Stomach smooth muscle (tissue), 2 donors: ENCODE measurements around the gene RANBP3L.

Source experiments
- H3K27ac ChIP-seq: one replicate; pipeline ENCODE4 v1.7.0; 2013; ENCODE audit warnings: mild to moderate bottlenecking, low read length, inconsistent platforms
- H3K27me3 ChIP-seq, 2 donors: one replicate each; pipeline ENCODE4 v1.7.0; 2013; ENCODE audit warnings: low read length in 2 of 2; ENCODE audit not compliant: insufficient read depth in 2 of 2, control insufficient read depth in 1 of 2
- H3K36me3 ChIP-seq, 2 donors: one replicate each; pipeline ENCODE4 v1.7.0; 2013; ENCODE audit warnings: low read length in 2 of 2; ENCODE audit not compliant: control insufficient read depth in 2 of 2, insufficient read depth in 2 of 2
- H3K4me1 ChIP-seq: one replicate; pipeline ENCODE4 v1.7.0; 2013; ENCODE audit warnings: low read length; ENCODE audit not compliant: control insufficient read depth, insufficient read depth
- H3K4me3 ChIP-seq, 2 donors: one replicate each; pipeline ENCODE4 v1.7.0; 2013; ENCODE audit warnings: low read length in 2 of 2
- H3K9ac ChIP-seq, 2 donors: one replicate each; pipeline ENCODE4 v1.7.0; 2013; ENCODE audit warnings: low read length in 2 of 2, mild to moderate bottlenecking in 1 of 2
- H3K9me3 ChIP-seq, 2 donors: one replicate each; pipeline ENCODE4 v1.7.0; 2013; ENCODE audit warnings: low read length in 2 of 2; ENCODE audit not compliant: control insufficient read depth in 2 of 2
- donor health status: healthy.
- donor health status: Pancreatic carcinoma.

The RANBP3L gene

GRCh38 chr5:36264202-36264760 is 37.4 kb downstream of the RANBP3L start:
- Histone ChIP-seq H3K27me3 (no peaks in the 10 kb centered on the region), H3K4me3 (no peak overlapping the region), H3K9me3 (no peaks in the 10 kb centered on the region), H3K9ac (no peak overlapping the region), H3K36me3 (no peaks in the 10 kb centered on the region), H3K4me1 (no peaks in the 10 kb centered on the region), H3K27ac (no peak overlapping the region)

DNA sequence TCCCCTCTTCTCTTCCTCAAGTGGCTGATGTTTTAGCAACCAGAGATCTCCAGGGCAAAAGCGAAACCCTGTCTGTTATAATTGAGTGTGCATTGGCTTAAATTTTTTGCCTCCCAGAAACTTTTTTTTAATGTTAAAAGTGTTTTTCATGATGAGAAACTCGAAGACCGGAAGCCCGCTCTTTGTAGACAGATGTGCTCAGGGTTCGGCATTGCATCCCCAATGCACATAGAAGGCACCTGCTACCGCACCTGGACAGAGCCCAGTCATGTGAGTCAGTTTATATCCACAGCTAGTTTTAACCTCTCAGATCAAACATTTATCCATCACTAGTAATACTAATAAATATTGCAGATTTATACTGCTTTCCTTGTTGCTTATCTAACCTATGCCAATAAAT is 40.5 kb downstream of the RANBP3L start:
- Histone ChIP-seq H3K27ac (no peak overlapping the region), H3K9ac (no peak overlapping the region), H3K4me1 (no peaks in the 10 kb centered on the region), H3K27me3 (no peaks in the 10 kb centered on the region), H3K9me3 (no peaks in the 10 kb centered on the region), H3K4me3 (no peak overlapping the region), H3K36me3 (no peaks in the 10 kb centered on the region)

DNA sequence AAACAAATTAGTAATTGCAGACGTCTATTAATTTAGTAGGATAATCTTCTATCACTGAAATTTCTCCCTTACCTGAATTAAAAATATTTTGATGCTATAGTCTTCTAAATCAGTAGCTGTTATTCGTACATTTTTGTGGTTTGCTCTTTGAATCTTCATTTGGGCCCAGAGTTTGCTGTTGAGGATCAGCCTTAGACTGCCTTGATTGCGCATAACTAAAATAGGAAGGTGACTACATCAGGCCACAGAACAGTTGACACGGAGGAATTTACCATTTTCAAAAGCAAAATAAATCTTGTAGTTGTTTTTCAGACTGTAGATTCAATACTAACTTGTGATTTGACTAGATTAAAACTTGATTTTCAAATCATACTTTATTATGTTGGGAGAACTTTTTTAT is 48.1 kb downstream of the RANBP3L start:
- H3K27ac ChIP-seq: no peak overlapping the region
- no peaks in the 10 kb centered on the region for H3K4me1 ChIP-seq
- no peak overlapping the region for H3K9ac ChIP-seq
- H3K4me3 ChIP-seq: no peak overlapping the region
- H3K9me3 ChIP-seq: no peaks in the 10 kb centered on the region
- H3K36me3 ChIP-seq: no peaks in the 10 kb centered on the region
- no peaks in the 10 kb centered on the region for H3K27me3 ChIP-seq

DNA sequence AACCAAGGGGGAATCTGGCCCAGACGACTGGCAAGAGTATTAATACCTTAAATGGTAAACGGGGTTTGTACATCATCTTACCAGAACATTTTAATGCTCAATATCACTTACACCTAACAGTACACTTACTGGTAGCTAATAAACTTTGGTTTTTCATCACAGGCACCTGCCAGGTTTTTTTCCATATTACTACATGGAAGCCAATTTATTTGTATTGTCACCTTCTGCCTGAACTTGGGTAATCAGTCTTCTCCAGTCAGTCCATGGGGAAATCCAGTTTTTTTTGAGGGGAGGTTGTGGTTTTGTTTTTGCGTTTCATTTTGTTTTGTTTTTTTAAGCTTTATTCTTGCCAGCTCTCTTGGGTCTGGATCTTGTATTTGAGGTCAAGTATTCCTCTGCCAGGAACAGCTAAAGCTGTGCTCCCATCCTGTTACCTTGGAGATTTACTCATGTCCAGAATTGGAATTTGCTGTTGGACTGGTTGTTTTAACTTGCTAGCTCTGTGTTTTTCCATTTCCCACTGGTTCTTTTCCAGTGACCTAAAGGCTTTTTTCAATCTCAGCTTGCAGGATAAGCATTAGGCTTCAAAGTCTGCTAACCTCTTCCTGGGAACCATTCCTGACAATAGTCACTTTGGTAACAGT is 48.9 kb downstream of the RANBP3L start:
- Histone ChIP-seq H3K4me3 (peak overlapping the region in 1 of 2 donors; percentile 17), H3K4me1 (no peaks in the 10 kb centered on the region), H3K27ac (no peak overlapping the region), H3K9me3 (no peaks in the 10 kb centered on the region), H3K9ac (no peak overlapping the region), H3K27me3 (no peaks in the 10 kb centered on the region), H3K36me3 (no peaks in the 10 kb centered on the region)

DNA sequence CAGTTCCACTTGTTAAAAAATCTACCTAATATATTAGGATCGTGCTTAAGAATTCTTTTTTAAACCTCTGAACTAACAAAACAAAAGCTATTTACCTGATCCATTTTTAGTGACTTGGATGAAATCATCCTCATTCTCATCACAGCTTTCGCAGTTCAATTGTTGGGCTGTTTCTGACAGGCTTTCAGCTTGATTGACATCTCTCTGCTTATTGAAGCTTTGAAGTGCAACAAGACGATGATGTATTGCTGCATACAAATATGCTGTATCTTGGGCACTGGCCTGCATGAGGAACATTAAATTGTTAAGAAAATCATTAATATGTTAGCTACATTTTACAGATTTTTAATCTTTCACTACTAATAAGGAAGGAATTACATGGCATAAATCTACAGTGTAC is 50.5 kb downstream of the RANBP3L start:
- Histone ChIP-seq H3K27ac (no peak overlapping the region), H3K4me3 (no peak overlapping the region), H3K4me1 (no peaks in the 10 kb centered on the region), H3K36me3 (no peaks in the 10 kb centered on the region), H3K27me3 (no peaks in the 10 kb centered on the region), H3K9ac (no peak overlapping the region), H3K9me3 (no peaks in the 10 kb centered on the region)

GRCh38 chr5:36250427-36250826 is 51.3 kb downstream of the RANBP3L start:
- no peaks in the 10 kb centered on the region for H3K27me3 ChIP-seq
- H3K4me1 ChIP-seq: no peaks in the 10 kb centered on the region
- no peaks in the 10 kb centered on the region for H3K9me3 ChIP-seq
- no peak overlapping the region for H3K9ac ChIP-seq
- no peak overlapping the region for H3K27ac ChIP-seq
- H3K36me3 ChIP-seq: no peaks in the 10 kb centered on the region
- H3K4me3 ChIP-seq: no peak overlapping the region

DNA sequence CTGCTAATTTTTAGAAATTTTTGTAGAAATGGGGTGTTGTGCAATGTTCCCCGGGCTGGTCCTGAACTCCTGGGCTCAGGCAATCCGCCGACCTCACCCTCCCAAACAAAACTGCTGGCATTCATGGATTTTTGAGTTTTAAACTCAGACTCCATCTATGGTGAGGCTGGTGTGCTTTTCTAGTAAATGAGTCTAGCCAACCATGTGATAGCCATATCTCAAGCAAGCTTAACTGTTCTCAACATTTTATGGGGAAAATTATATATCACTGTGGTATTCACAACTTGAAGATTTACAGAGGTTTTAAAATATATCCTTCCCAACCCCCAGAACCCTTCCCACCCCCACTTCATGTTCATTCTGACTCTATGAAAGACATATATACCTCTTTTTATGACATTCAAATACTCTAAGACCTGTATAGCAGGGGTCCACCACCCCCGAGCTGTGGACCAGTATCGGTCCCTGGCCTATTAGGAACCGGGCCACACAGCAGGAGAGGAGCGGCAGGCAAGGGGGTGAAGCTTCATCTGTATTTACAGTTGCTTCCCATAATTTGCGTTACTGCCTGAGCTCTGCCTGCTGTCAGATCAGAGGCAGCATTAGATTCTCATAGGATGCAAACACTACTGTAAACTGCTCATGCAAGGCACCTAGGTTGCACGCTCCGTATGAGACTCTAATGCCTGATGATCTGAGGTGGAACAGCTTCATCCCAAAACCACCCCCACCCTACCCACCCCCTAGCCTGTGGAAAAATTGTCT is 55.5 kb downstream of the RANBP3L start:
- Histone ChIP-seq H3K27me3 (no peaks in the 10 kb centered on the region), H3K36me3 (no peaks in the 10 kb centered on the region), H3K9ac (no peak overlapping the region), H3K9me3 (no peaks in the 10 kb centered on the region), H3K27ac (no peak overlapping the region), H3K4me1 (peaks cover 6% of the 10 kb centered on the region), H3K4me3 (no peak overlapping the region)

DNA sequence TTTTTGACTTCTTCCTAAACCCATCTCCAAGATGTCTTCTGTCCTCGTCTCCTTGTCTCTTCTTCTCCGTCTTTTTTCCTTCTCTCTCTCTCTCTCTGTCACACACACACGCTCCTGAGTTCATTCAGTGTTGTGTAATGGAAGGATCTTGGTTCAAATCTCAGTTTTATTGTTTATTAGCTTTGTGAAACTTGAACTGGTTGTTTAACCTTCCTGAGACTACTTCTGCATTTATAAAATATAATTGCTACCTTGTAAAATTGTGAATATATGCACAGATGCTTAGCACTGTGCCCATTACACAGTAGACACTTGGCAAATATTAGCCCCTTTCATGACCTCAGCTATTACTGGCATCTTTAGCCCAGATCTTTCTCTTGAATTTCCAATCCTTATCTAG is 57.6 kb downstream of the RANBP3L start:
- Histone ChIP-seq H3K27me3 (no peaks in the 10 kb centered on the region), H3K27ac (no peak overlapping the region), H3K9ac (no peak overlapping the region), H3K9me3 (no peaks in the 10 kb centered on the region), H3K4me1 (peaks cover 18% of the 10 kb centered on the region), H3K4me3 (no peak overlapping the region), H3K36me3 (no peaks in the 10 kb centered on the region)

DNA sequence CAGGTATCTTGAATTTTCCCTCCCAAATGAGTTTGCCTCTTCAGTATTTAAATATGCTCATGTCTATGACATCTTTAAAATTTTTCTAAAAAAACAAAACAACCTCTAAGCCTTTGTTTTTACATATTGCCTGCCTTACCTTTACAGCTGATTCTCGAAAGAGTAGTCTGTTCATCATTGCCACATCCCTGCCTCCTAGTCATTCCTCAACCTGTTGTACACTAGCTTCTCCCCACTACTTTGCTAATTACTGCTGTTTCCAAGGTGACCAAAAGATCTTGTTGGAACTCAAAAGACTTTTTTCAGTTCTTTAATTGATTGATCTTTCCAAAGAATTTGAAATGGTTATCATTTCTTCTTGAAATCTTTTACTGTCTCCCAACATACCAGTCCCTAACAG is 58.0 kb downstream of the RANBP3L start:
- Histone ChIP-seq H3K4me1 (peaks cover 21% of the 10 kb centered on the region), H3K9ac (no peak overlapping the region), H3K9me3 (no peaks in the 10 kb centered on the region), H3K27me3 (no peaks in the 10 kb centered on the region), H3K4me3 (no peak overlapping the region), H3K36me3 (no peaks in the 10 kb centered on the region), H3K27ac (no peak overlapping the region)

DNA sequence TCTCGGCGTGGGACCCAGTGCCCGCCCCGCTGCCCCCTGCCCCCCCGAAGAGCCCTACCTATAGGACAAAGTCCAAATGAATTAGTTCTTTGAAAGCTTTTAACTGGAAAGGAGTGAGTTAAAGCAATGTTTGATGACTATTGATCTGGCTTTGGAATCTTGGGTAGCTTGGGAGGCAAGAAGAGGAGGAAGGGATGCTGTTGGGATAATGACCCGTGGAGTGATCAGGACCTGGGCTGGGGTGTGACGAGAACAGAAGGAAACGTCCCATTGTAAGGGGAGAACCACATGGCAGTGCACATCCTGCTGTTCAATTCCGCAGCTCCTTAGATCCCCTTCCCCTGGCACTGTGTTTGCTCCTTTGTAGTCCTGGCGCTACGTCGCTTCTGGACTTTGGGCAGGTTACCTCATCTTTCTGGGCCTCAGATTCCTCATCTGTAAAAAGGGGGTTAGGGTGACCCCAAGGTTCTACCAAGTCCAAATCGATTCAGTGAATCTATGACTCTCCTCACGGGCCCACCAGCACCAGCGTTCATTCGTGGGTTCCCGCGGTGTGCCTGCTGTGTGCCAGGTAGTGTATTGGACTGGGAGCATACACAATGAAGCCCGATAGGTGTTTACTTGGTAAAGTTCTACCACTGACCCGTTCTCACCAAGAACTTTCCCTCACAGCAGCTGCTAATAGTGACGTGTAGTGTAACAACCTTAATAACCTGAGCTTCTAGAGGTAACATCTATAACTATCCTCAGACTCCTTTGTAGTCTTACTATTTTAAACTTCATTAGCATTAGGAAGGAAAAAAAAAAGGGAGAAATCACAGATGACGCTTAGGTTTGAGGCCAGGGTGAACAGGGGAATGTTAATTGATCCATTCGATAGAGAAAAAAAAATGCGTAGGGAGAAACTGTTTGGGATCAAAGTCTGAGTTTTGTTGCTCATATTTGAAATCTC is 58.9 kb downstream of the RANBP3L start:
- peak overlapping the region; percentile 71 to 88 for H3K4me3 ChIP-seq
- no peaks in the 10 kb centered on the region for H3K27me3 ChIP-seq
- H3K27ac ChIP-seq: peak overlapping the region; percentile 93
- no peaks in the 10 kb centered on the region for H3K36me3 ChIP-seq
- peaks cover 25% of the 10 kb centered on the region for H3K4me1 ChIP-seq
- H3K9me3 ChIP-seq: no peaks in the 10 kb centered on the region
- H3K9ac ChIP-seq: peak overlapping the region; percentile 74 to 93
